ENCODE data around the gene UHRF2.

DNA sequence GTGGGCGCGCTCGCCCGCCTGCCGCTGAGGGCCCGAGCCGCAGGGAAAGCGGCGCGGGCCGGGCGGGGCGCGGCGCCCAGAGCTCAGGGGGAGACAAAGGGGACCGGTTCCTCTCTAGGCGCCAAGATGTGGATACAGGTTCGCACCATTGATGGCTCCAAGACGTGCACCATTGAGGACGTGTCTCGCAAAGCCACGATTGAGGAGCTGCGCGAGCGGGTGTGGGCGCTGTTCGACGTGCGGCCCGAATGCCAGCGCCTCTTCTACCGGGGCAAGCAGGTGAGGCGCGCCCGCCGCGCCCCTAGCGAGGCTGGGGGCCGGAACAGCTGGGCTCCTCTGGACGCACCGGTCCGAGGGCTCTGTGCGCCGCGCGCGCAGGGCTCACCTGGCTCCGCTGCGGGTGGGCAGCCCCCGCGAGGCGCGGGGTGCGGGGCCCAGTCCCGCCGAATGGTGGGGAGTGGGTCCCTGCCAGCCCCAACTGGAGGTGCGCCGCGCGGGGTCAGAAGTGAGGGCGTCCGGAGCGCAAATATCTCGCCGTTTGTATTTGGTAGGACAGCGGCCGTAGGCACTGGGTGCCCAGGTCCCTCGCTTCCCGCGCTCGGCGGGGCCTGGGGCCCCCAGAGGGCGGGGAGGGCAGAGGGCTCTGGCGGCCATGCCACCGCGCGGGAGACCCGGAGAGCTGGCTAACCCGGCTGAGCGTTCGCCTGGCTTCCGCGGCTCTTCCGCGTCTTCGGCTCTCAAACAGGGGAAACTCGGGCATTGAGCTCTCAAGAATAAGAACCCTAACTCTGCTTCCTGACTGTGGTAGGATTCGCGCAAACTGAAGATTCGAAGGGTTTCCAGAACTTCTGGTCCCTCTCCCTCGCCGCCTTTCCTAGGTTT lies 607 bp downstream of the UHRF2 start:
- TF ChIP-seq POLR2AphosphoS5 (IDR thresholded peaks at IDR 0.05) = no peak
- TF ChIP-seq, protein P1, sequence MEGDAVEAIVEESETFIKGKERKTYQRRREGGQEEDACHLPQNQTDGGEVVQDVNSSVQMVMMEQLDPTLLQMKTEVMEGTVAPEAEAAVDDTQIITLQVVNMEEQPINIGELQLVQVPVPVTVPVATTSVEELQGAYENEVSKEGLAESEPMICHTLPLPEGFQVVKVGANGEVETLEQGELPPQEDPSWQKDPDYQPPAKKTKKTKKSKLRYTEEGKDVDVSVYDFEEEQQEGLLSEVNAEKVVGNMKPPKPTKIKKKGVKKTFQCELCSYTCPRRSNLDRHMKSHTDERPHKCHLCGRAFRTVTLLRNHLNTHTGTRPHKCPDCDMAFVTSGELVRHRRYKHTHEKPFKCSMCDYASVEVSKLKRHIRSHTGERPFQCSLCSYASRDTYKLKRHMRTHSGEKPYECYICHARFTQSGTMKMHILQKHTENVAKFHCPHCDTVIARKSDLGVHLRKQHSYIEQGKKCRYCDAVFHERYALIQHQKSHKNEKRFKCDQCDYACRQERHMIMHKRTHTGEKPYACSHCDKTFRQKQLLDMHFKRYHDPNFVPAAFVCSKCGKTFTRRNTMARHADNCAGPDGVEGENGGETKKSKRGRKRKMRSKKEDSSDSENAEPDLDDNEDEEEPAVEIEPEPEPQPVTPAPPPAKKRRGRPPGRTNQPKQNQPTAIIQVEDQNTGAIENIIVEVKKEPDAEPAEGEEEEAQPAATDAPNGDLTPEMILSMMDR (IDR thresholded peaks at IDR 0.05) = no peak

Data from upper lobe of left lung (tissue), 4 donors.